ENCODE data around the gene LRP2.

Gene LRP2

DNA sequence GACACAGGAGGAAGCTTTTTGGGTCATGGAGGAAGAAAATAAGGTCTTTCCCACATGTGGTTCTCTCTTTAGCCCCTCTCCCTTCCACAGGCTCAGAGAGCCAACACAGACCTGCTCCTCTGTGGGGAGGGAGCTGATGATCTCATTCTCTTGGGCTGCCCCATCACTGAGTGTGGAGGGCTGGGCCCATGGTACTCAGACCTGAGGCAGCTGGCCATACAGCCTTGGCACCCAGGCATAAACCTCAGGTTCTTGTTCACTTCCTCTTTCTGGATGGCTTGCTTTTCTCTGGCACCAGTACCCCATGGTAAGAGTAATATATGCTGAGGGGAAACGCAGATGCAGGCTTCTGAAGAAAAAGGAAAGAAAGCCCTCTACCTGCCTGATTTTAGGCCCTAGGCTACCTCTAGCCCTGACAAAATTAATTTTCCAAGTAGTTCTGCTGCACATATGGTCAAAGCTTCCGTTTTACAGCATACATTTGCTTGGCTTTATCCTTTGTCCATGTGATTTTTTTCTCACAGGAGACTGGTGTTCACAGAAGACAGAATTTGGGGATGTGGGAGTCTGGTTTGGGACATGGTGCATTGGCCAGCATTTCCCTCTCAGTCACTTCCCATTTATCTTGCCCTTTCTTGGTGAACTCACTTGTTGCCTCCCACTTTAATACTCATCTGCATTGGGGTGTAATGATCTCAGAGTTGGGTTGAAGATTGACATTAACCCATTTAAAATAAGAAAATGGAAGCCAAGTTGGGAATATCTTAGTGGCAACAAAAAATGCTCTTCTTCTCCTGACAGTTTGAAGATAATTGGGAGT lies 281.9 kb downstream of the LRP2 start:
- peak; percentile 78 for DNase-seq

DNA sequence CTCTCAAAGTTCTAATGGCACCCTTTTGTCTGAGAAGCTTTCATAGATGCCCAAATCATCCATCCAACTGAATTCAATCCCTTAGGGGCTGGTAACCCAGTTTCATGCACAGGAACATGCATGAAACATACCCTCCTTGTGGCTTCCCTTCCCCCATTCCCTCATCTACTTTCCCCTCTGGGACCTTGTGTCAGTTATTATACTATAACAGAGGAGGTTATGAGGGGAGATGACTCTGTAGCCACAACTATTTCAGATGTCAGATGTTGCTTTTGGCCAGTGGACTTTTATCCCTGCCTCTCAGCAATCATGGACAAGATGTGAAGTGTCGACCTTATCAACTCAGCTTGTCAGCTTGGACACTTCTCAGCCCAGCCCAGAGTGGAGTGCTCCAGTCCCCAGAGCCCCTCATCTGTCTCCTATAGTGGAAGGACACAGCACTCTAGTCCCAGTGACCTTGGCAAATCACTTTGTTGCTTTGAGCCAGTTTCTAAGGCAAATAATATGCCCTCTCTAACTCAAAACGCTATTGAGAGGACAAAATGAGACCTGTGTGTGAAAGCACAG lies 284.6 kb downstream of the LRP2 start:
- no peak for DNase-seq

Data from inflammatory macrophage treated with lipopolysaccharide for 4 hours (primary cell).